HG03558 (cell line): ENCODE data around the gene BICD2.

Source experiments
- ATAC-seq: cut with Tn5 transposase; IDR thresholded peaks from one replicate; pipeline ENCODE4 v1.9.1; 2021; ENCODE audit warnings: moderate number of reproducible peaks; ENCODE audit not compliant: unreplicated experiment; ENCODE audit errors: extremely low read depth

BICD2 gene

DNA sequence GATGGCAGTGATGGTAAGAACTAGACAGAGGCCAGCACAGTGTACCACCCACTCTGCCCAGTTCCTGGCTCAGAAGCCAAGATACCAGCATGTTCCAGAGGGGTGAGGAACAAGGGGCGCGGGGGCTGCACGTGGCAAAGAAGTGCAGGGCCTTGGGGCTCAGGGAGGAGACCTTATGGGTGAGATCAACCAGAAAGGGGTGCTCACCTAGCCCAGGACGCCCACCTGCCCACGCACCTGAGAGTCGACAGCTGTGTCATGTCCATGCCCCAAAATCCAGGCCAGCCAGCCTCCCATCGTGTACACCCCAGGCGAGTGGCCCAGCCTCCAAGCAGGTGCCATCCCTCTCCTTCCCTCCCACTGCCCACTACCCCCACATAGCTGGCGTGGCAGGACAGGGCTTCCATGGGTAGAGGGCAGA lies 34.9 kb downstream of the BICD2 start:
- no peak for ATAC-seq

DNA sequence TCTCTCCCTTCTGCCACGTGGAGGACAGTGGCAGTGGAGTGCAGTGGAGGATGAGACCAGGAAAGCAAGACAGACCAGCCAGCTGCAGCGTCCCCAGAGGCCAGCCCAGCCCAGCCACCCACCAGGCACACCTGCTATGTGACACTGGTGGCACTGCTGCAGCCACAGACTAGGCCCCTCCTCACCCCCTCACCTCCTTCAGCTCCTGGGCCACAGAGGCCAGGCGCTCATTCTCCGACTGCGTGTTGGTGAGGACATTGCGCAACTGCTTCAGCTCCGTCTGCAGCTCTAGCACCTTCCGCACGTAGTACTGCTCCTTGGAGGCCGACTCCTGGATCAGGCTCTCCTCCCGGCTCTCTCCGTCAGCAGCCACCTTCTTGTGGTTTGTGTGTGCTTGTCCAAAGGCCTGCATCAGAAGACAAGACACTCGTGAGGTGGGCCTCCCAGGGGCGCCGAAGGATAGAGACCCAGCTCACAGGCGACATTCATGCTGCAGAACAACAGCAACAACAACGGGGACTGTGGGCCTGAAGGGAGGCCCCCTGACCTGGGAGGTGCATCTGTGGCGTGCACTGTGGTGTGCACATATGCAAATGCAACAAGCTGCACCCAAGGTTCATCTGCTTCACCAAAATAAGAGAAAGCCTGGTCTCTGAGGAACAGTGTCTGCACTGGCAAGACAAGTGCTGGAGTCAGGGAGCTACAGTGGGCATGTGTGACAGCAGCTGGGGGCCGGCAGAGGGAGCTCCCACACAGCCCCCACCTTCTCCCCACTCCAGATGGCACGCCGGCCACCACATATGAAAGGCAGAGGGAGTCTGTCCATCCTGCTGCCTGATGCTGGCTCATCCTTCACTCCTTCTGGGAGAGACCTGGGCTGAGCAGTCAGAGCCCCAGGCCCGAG lies 35.5 kb downstream of the BICD2 start:
- ATAC-seq, result peak; percentile 69

DNA sequence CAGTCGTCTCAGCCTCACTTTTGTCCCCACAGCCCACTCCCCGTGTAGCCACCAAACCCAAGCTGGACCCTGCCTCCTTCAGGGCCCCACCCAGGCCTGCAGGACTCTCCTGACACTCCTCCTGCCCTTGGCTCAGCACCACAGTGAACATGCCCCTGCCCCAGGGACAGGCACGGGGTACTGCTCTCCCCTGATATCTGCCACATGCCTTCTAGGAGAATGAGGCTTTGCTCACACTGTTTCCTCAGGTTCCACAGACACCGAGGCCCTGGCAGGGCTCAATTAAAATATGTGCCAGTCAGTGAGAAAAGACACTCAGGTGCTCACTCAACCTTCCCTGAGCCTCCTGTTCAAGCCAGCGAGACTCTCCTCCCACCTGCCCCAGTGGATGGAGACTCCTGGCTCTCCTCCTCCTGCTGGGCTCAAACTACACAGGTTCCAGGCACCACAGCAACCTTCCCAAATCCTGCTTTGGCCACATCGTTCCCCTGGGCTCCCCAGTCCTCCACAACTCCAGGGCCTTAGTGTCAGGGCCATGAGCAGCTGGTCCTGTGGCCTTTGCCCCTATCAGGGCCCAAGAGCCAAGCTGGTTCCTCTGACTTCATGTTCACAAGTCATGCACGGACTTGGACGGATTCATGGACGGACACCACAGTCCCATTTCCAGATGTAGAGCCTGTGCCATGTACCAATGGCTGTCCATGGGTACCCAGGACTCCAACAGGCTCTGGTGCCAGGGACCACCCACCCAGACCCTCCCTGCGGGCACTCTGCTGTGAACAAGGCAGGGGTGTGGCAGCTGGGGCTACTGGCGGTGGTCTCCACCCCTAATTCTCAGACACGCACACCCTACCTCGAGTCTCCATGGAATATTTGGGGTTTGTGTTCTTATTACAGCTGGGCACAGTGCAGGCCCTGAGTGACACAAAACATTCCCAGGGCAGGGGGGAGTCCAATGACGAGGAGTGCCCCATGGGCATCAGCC lies 36.6 kb downstream of the BICD2 start:
- ATAC-seq, result no peak

DNA sequence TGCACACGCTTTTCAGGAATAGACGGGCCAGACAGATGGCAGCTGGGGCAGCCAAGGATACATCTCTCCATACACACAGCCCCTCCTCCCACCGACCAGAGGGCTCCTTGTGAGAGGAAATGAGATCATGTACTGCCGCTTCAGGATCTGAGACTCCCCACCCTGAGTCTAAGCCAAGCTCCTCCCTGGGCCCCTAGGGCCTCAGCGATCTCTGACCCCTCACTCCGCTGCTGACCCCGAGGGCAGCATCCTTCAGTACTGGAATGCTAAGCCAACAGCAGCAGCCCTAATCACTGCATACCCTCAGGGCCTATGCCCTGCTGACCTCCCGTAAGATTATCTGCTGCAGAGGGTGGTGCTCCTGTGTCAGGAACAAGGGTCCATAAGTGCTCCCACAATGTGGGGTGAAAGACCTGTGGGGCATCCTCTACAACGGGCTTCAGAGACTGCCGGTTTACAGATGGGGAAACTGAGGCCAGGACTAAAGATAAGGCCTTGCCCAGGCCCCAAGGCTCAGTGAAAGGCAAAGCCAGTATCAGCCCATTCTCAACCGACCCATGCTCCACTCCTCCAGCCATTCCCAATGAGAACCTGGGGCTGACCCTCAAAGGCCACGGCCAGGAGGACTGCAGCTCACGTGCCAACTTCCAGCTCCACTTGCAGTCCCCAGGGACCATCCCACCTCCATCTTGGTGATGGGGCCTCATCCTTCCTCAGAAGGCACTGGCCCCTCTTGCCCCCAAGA lies 37.5 kb downstream of the BICD2 start:
- no peak for ATAC-seq

DNA sequence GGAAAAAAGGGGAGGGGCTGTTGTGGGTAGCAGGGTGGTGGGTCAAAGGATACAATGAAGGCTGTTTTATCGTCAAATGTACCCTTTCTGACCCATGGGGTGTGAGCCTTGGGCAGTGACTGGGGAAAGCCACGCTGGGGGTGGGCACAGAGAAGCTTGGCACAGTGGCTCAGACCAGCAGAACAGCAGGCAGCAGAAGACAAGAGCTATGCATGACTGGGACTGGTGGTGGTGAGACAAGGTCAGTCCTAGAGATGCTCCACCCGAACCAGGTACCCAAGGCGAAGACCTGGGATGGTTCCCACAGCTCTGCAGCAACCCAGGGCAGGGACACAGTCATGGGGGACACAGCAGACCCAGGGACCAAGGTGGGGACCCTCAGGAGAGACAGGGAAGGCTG lies 38.3 kb downstream of the BICD2 start:
- ATAC-seq, result no peak

DNA sequence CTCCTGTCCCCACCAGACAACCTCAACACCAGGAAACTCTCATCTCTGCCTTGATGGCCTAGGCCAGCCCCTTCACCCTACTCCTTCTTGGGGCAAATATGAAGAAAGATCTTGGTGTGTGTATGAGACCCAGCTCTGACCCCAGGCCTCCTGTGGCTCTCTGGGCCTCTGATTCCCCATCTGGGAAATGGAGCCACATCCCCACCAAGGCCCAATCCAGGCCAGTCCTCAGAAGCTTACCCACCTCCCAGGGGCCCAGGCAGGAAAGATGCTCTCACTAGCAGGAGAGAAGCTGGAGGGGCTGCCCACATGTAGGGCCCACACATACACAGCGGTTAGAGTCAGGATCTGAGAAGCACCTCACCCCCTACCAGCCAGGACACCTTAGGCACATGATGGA lies 38.9 kb downstream of the BICD2 start:
- no peak for ATAC-seq

- no peak for ATAC-seq
Measured at GRCh38 chr9:92725266-92725545, 39.4 kb downstream of the BICD2 start.

DNA sequence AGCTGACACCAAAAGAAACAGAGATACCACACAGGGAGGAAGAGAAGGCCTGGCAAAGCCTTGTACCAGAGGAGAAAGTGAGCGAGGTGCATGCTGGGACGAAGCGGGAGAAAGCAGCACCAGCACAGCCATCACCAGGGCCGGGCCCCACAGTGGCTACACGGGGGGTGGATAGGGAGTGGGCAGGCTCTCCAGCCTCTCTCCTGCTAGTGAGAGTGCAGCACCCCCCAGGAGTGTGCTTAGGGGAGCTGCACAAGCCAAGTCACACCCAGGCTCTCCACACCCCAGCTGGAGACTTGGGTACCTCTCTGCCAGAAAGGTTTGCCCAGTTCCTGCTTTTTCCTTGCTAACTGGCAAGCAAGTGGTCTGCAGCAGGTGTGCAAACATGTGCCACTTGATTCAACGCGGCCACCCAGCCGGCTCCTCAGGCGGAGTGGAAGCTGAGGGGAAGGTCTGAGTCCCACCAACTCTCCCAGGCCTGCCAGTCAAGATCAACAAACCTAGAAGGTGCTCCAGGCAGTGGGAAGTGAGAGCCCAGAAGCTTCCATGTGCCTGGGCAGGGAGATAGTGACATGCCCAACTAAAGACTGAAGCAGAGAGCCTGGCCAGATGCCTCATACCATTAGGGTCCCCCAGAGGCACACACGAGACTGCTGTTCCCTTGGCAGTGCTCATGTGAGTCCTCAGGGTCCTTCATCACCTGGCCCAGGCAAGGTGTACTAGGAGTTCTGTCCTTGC lies 39.9 kb downstream of the BICD2 start:
- no peak for ATAC-seq

GRCh38 chr9:92723801-92724323 lies 40.8 kb downstream of the BICD2 start:
- ATAC-seq, result no peak

DNA sequence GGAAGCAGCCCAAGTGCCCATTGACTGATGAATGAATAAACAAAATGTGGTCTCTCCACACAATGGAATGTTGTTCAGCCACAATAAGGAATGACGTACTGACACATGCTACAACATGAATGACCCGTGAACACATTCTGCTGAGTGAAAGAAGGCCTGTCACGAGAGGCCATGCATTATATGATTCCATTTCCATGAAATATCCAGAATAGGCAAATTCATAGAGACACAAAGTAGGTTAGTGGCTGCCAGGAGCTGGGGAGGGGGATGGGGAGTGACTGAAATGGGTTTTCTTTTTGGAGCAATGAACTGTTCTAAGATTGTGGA lies 41.4 kb downstream of the BICD2 start:
- ATAC-seq, result no peak

DNA sequence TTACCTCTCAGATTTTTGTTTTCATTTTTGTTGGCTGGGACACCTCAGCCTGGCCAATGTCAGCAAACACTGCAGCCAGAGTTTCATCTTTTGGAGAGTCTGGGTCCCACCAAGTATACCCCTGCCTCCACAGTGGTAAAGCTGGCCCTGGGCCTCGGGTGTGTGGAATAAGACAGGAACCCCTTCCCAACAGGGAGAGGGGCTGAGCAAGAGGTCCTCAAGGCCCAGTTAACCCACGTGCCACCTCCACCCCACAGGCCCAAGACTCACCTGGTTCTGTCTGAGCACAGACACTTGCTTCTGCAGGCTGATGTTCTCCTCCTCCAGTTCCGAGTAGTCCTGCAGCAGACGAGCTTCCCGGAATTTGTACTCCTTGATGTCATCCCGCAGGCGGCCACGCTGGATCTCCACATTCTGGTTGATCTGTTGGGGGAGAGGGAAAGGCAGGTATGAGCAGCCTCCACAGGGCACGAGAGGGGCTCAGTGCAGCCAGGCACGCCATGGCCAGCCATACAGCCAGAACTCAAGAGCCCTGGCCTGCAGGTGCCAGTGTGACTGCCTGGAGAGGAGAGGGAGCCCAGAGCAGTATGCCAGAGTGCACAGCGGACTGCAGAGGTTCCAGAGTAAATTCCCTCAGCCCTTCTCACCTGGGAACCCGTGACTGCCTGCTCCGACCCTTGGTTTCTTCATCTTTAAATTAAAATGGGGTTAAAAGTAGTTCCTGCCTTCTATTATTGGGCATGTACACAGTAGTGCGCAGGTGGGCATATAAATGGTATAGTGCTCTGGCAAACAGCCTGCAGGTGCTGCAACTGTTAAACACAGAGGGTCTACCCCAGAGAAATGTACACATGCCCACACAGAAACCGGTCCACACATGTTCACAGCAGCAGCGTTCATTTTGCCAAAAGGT lies 42.0 kb downstream of the BICD2 start:
- no peak for ATAC-seq

DNA sequence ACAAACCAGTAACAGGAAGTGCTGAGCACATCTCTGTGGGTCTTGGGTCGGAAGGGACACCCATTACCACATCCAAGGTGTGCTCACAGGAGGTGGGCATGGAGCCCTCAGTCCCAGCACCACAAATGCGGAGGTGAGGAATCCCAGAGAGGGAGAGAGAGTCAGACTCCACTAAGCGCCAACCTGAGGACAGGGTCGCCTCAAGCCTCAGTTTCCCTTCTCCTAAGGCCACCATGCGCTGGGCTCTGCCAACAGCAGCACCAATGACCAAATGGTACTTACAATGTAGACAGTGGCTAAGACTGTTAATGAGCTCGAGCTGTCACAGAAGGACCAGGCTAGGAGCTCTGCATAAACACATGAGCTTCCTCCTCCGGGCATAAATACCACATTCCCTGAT lies 43.1 kb downstream of the BICD2 start:
- no peak for ATAC-seq

DNA sequence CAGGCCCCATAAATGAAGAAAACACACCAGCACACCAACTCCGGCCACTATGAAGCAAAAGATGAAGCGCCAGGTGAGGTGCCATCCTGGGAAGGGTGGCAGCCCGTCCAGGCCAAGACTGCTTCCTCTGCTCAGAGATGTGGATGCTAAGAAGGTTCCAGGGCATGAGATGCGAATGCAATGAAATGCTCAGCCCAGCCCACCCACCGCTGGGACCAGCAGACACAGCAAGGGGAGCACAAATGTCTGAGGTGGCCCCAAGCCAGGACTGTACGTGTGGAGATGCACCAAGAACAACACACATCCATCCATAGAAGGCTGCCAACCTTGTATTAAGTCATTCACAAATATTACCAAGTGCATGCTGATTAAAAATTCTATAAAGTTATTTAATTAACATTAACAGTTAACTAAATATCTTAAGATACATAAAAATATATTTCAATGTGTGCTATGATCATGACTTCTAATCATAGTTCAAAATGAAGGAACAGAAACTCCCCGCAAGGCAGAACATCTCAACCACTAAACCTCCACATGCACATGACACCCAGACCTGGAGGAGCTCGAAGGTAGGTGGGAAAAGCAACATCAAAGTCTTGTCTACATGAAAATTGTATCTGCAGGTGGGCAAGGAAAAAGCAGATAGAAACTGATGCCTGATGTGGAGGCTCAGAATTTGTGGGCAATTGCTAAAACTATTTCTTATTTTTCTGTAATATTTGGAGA lies 43.7 kb downstream of the BICD2 start:
- no peak for ATAC-seq

GRCh38 chr9:92720209-92720765 lies 44.3 kb downstream of the BICD2 start:
- no peak for ATAC-seq

GRCh38 chr9:92719028-92719647 lies 45.5 kb downstream of the BICD2 start:
- ATAC-seq, result no peak

GRCh38 chr9:92718086-92719001 lies 46.3 kb downstream of the BICD2 start:
- ATAC-seq, result no peak
